Smooth muscle cell of the brain vasculature (primary cell): ENCODE results near the gene BABAM2.

Source experiments
- DNase-seq: peaks from one replicate; pipeline ENCODE4 v3.0.0-alpha.2; 2012; ENCODE audit warnings: low read depth, low spot score

BABAM2 gene

GRCh38 chr2:28312307-28313219 is 422.0 kb downstream of the BABAM2 start:
- no peak for DNase-seq

- DNase-seq, result no peak
Observed at GRCh38 chr2:28313220-28313784, 422.8 kb downstream of the BABAM2 start.

- DNase-seq, result no peak
Observed at GRCh38 chr2:28314968-28315367, 424.4 kb downstream of the BABAM2 start.

- DNase-seq, result no peak
Observed at GRCh38 chr2:28316546-28317335, 426.2 kb downstream of the BABAM2 start.

- no peak for DNase-seq
Observed at GRCh38 chr2:28317390-28317789, 426.9 kb downstream of the BABAM2 start.

- no peak for DNase-seq
Observed at GRCh38 chr2:28318023-28318422, 427.5 kb downstream of the BABAM2 start.

GRCh38 chr2:28318462-28319117 is 428.1 kb downstream of the BABAM2 start:
- no peak for DNase-seq

- peak; percentile 90 for DNase-seq
Observed at GRCh38 chr2:28319118-28320008, 428.8 kb downstream of the BABAM2 start.

- no peak for DNase-seq
Observed at GRCh38 chr2:28320009-28320365, 429.5 kb downstream of the BABAM2 start.

- no peak for DNase-seq
Observed at GRCh38 chr2:28320371-28320770, 429.8 kb downstream of the BABAM2 start.

- peak; percentile 67 for DNase-seq
Observed at GRCh38 chr2:28321426-28321825, 430.9 kb downstream of the BABAM2 start.

- DNase-seq, result no peak
Observed at GRCh38 chr2:28322051-28322450, 431.5 kb downstream of the BABAM2 start.

GRCh38 chr2:28322456-28322855 is 431.9 kb downstream of the BABAM2 start:
- DNase-seq, result no peak

- no peak for DNase-seq
Observed at GRCh38 chr2:28322981-28323396, 432.5 kb downstream of the BABAM2 start.

GRCh38 chr2:28325173-28325566 is 434.6 kb downstream of the BABAM2 start:
- DNase-seq, result no peak

- DNase-seq, result no peak
Observed at GRCh38 chr2:28325567-28326468, 435.3 kb downstream of the BABAM2 start.

- DNase-seq, result no peak
Observed at GRCh38 chr2:28326469-28326805, 435.9 kb downstream of the BABAM2 start.

- DNase-seq, result no peak
Observed at GRCh38 chr2:28326881-28327505, 436.5 kb downstream of the BABAM2 start.

GRCh38 chr2:28327581-28327955 is 437.0 kb downstream of the BABAM2 start:
- DNase-seq, result no peak
